ENCODE data around the gene COG5.

DNA sequence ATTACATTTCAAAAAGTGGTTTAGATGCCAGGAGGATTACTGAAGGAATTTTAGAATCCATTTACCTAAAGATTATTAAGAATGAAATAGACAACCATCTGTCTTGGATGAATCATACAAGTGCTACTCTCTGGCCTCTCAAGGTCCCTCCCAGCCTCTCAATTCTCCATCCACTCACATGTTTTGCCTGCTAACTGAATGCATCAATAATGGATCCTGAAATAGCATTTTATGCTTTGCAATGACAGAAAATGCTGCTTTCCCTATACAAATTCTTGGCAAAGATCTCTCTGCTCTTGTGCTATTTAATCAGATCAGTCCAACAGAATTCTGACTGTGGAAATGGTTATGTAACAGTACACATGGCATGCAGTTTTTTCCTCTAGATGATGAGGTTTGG is 326.9 kb downstream of the COG5 start:
- TF ChIP-seq YY1 (IDR thresholded peaks at IDR 0.05; ENCODE audit: insufficient read depth, insufficient read length): no peak
- TF ChIP-seq ZNF274 (IDR thresholded peaks at IDR 0.05; ENCODE audit: low read depth, low read length): no peak

Data from NT2/D1 (cell line).